ENCODE data around the gene COL27A1. TPM values are rescaled to one million over a fixed set of nuclear protein-coding genes. Genes with fewer than 3 reads are reported as not detected.

Gene COL27A1
- total RNA-seq, 1 donor from 2014 or later = 20.3 TPM

GRCh38 chr9:114196117-114196516 lies 40.8 kb downstream of the COL27A1 start:
- no peak for DNase-seq (ENCODE audit: low read depth, low spot score)
- peaks cover 9% of the 10 kb centered on the region for H3K36me3 Mint-ChIP-seq (ENCODE audit: low read depth)
- no peaks in the 10 kb centered on the region for H3K4me1 Mint-ChIP-seq
- H3K27ac Mint-ChIP-seq (ENCODE audit: unreplicated experiment) = peak overlapping the region; percentile 43
- peaks cover 5% of the 10 kb centered on the region for H3K9me3 Mint-ChIP-seq
- TF ChIP-seq CTCF (conservative IDR thresholded peaks at IDR 0.05) = no peak
- H3K4me3 Mint-ChIP-seq = no peak overlapping the region
- H3K27me3 Mint-ChIP-seq (ENCODE audit: low read depth) = no peaks in the 10 kb centered on the region

GRCh38 chr9:114196979-114197622 lies 41.8 kb downstream of the COL27A1 start:
- Mint-ChIP-seq H3K27ac (ENCODE audit: unreplicated experiment) (peak overlapping the region; percentile 57), H3K27me3 (ENCODE audit: low read depth) (no peaks in the 10 kb centered on the region), H3K4me3 (no peak overlapping the region), H3K36me3 (ENCODE audit: low read depth) (peaks cover 2% of the 10 kb centered on the region), H3K4me1 (no peaks in the 10 kb centered on the region), H3K9me3 (no peaks in the 10 kb centered on the region)
- TF ChIP-seq CTCF (conservative IDR thresholded peaks at IDR 0.05) = no peak
- DNase-seq (ENCODE audit: low read depth, low spot score) = no peak

GRCh38 chr9:114198249-114199040 lies 43.1 kb downstream of the COL27A1 start:
- peak overlapping the region; percentile 53 for H3K27ac Mint-ChIP-seq (ENCODE audit: unreplicated experiment)
- no peak for TF ChIP-seq CTCF (conservative IDR thresholded peaks at IDR 0.05)
- H3K27me3 Mint-ChIP-seq (ENCODE audit: low read depth) = no peaks in the 10 kb centered on the region
- H3K9me3 Mint-ChIP-seq = no peaks in the 10 kb centered on the region
- peaks cover 2% of the 10 kb centered on the region for H3K36me3 Mint-ChIP-seq (ENCODE audit: low read depth)
- H3K4me1 Mint-ChIP-seq = no peaks in the 10 kb centered on the region
- no peak overlapping the region for H3K4me3 Mint-ChIP-seq
- no peak for DNase-seq (ENCODE audit: low read depth, low spot score)

- H3K9me3 Mint-ChIP-seq = no peaks in the 10 kb centered on the region
- H3K4me1 Mint-ChIP-seq = no peaks in the 10 kb centered on the region
- H3K27me3 Mint-ChIP-seq (ENCODE audit: low read depth) = no peaks in the 10 kb centered on the region
- peak overlapping the region; percentile 27 for H3K27ac Mint-ChIP-seq (ENCODE audit: unreplicated experiment)
- H3K36me3 Mint-ChIP-seq (ENCODE audit: low read depth) = peaks cover 2% of the 10 kb centered on the region
- no peak overlapping the region for H3K4me3 Mint-ChIP-seq
- no peak for TF ChIP-seq CTCF (conservative IDR thresholded peaks at IDR 0.05)
- no peak for DNase-seq (ENCODE audit: low read depth, low spot score)
These were observed 45.5 kb downstream of the COL27A1 start for GRCh38 chr9:114200721-114201300.

GRCh38 chr9:114202396-114202795 lies 47.1 kb downstream of the COL27A1 start:
- Mint-ChIP-seq H3K27ac (ENCODE audit: unreplicated experiment) (no peak overlapping the region), H3K36me3 (ENCODE audit: low read depth) (peaks cover 2% of the 10 kb centered on the region), H3K9me3 (no peaks in the 10 kb centered on the region), H3K4me1 (no peaks in the 10 kb centered on the region), H3K4me3 (no peak overlapping the region), H3K27me3 (ENCODE audit: low read depth) (no peaks in the 10 kb centered on the region)
- DNase-seq (ENCODE audit: low read depth, low spot score) = no peak
- TF ChIP-seq CTCF (conservative IDR thresholded peaks at IDR 0.05) = no peak
